CD4-positive, CD25-positive, alpha-beta regulatory T cell (primary cell): ENCODE measurements around the gene FHIT. TPM values are rescaled to one million over a fixed set of nuclear protein-coding genes. Genes with fewer than 3 reads are reported as not detected.

Source experiments
- ATAC-seq, 2 donors: fragments of 150-1000 bp; cut with Tn5 transposase; one replicate each; pipeline ENCODE4 v1.10.0; 2021; ENCODE audit warnings: low read depth in 2 of 2, moderate number of reproducible peaks in 2 of 2, moderate library complexity in 1 of 2
- DNase-seq, 3 donors: peaks; one replicate each; pipeline versions ENCODE4 v3.0.0 to v3.0.0-alpha.2; 2012 to 2022; ENCODE audit warnings: mixed read lengths in 1 of 3
- H3K27ac ChIP-seq: one replicate; pipeline ENCODE4 v1.7.0; 2013; ENCODE audit warnings: mild to moderate bottlenecking, low read length; ENCODE audit not compliant: insufficient read depth, poor library complexity, severe bottlenecking
- H3K27me3 ChIP-seq: one replicate; pipeline ENCODE4 v1.7.0; 2013; ENCODE audit warnings: low read length; ENCODE audit not compliant: control insufficient read depth, insufficient read depth
- H3K36me3 ChIP-seq: one replicate; pipeline ENCODE4 v1.7.0; 2013; ENCODE audit warnings: mild to moderate bottlenecking, low read length, moderate library complexity; ENCODE audit not compliant: control insufficient read depth, insufficient read depth
- H3K4me1 ChIP-seq: 2 replicates; pipeline ENCODE4 v1.7.0; 2013; ENCODE audit warnings: mild to moderate bottlenecking, low read length; ENCODE audit not compliant: insufficient read depth, control insufficient read depth, poor library complexity, severe bottlenecking
- H3K4me3 ChIP-seq: one replicate; pipeline ENCODE4 v1.7.0; 2013; ENCODE audit warnings: low read depth, mild to moderate bottlenecking, low read length, moderate library complexity
- H3K9me3 ChIP-seq, 2 experiments: 1 replicate in 1 of 2; 2 replicates in 1 of 2; pipeline ENCODE4 v1.7.0; 2013; ENCODE audit warnings: low read length in 2 of 2, mild to moderate bottlenecking in 1 of 2, moderate library complexity in 1 of 2; ENCODE audit not compliant: control insufficient read depth in 2 of 2
- H3K27ac Mint-ChIP-seq, 3 donors: one replicate each; pipeline ENCODE4 v1.8.0; 2020 to 2022; ENCODE audit warnings: mild to moderate bottlenecking in 3 of 3, mixed read lengths in 3 of 3, moderate library complexity in 2 of 3
- H3K27me3 Mint-ChIP-seq: one replicate; pipeline ENCODE4 v1.8.0; 2022; ENCODE audit warnings: mild to moderate bottlenecking, mixed read lengths
- H3K36me3 Mint-ChIP-seq: one replicate; pipeline ENCODE4 v1.8.0; 2020; ENCODE audit warnings: mixed read lengths
- H3K4me1 Mint-ChIP-seq, 4 donors: one replicate each; pipeline ENCODE4 v1.8.0; 2020 to 2022; ENCODE audit warnings: mixed read lengths in 4 of 4, mild to moderate bottlenecking in 1 of 4
- H3K4me3 Mint-ChIP-seq, 4 donors: one replicate each; pipeline ENCODE4 v1.8.0; 2020 to 2022; ENCODE audit warnings: mild to moderate bottlenecking in 4 of 4, mixed read lengths in 4 of 4, moderate library complexity in 3 of 4
- H3K9me3 Mint-ChIP-seq, 7 donors: one replicate each; pipeline ENCODE4 v1.8.0; 2020 to 2022; ENCODE audit warnings: mixed read lengths in 7 of 7, mild to moderate bottlenecking in 3 of 7, moderate library complexity in 2 of 7
- polyA plus RNA-seq, 4 donors: library from polyadenylated mRNA; unstranded; fragments of 300-500 nt; fragmentation: Illumina TruSeq; gene quantifications; one replicate each; pipeline ENCODE4 v1.2.3, GENCODE V29; 2021
- total RNA-seq: library from RNA; stranded (reverse); gene quantifications from one replicate; pipeline ENCODE4 v1.2.3, GENCODE V29; 2022

FHIT gene
- total RNA-seq (120 TPM), polyA plus RNA-seq (10 to 100 TPM in 3 of 4 donors, 1 to 10 TPM in 1; 7.8 to 20.1 (median 13.8) TPM)

DNA sequence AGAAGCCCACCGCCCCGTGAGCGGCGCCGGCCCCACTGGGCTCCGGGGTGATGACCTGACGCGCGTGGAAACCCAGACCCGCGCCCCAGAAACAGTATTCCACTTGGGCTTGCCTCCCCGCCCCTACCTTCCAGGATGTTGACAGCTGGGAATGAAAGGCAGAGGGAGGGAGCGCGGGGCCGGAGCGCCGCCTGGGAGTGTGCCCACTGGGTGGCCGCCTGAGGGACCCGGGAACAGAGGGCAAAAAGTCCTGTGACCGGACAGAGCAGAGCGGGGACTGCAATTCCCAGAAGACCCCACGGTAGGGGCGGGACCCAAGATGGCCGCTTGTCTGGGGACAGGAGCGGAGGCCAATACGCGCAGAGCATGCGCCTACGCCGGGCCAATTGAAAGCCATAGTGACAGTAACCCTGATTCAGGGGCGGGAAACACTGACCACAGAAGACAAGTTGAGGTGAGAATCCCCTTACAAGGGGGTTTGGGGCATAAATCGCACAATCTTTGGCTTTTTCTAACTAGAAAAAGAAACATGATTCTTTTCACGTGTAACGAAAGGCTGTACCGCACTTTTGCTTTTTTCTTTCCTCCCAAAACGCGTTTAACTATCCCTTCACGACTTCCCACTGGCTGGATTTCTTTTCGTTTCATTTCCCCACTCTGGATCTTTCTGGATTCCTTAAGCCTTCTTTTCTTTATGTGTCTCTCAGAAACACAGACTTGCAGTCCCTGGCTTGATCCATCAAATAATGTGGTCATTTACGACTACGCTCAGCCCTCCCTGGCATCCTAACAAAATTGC, at the start of gene FHIT:
TSS of gene FHIT (minus strand) at position 279 of the 799 bp plus-strand sequence.
- Histone ChIP-seq H3K27ac (peak within 1 kb of the TSS; percentile 55), H3K4me3 (peak within 1 kb of the TSS; percentile 97), H3K9me3 (no peaks in the 10 kb centered on the region), H3K4me1 (peaks cover 20% of the 10 kb centered on the region), H3K36me3 (no peaks in the 10 kb centered on the region), H3K27me3 (peaks cover 7% of the 10 kb centered on the region)
- Mint-ChIP-seq H3K4me3 (peak within 1 kb of the TSS; percentile 93 to 98 (median 95)), H3K27me3 (peaks cover 31% of the 10 kb centered on the region), H3K36me3 (no peaks in the 10 kb centered on the region), H3K4me1 (peaks cover 10 to 22% (median 16%) of the 10 kb centered on the region in 4 donors), H3K9me3 (peaks cover 0 to 2% (median 0%) of the 10 kb centered on the region in 7 donors), H3K27ac (peak within 1 kb of the TSS; percentile 93 to 94 (median 93))
- ATAC-seq = peak; percentile 92 to 95
- peak; percentile 82 to 97 (median 87) for DNase-seq

DNA sequence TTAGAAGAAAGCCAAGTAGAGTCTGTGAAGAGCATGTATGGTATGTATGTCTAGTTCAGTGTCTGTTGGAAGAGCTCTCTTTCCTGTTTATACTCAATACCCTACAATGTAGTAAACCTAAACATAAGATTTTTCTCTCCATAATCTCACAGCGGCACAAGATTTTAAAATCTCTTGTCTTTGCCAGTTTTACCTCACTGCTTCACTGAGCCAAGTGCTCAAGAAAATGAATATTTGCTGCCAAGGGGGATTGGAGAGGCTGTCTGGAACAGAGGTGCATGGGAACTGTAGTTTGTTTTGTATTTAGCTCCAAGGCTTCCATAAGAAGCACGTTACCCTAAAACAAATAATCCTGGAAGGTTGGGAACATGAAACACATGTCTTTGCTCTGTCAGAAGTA, 49.5 kb upstream of the FHIT start:
- Histone ChIP-seq H3K36me3 (no peaks in the 10 kb centered on the region), H3K9me3 (no peaks in the 10 kb centered on the region), H3K4me1 (no peaks in the 10 kb centered on the region), H3K4me3 (no peak overlapping the region), H3K27ac (no peak overlapping the region), H3K27me3 (no peaks in the 10 kb centered on the region)
- H3K36me3 Mint-ChIP-seq = no peaks in the 10 kb centered on the region
- H3K4me1 Mint-ChIP-seq = no peaks in the 10 kb centered on the region
- no peak for DNase-seq
- H3K27ac Mint-ChIP-seq = no peak overlapping the region
- no peak overlapping the region for H3K4me3 Mint-ChIP-seq
- H3K27me3 Mint-ChIP-seq = no peaks in the 10 kb centered on the region
- no peak for ATAC-seq
- peaks cover 0 to under 1% (median 0%) of the 10 kb centered on the region in 7 donors for H3K9me3 Mint-ChIP-seq

DNA sequence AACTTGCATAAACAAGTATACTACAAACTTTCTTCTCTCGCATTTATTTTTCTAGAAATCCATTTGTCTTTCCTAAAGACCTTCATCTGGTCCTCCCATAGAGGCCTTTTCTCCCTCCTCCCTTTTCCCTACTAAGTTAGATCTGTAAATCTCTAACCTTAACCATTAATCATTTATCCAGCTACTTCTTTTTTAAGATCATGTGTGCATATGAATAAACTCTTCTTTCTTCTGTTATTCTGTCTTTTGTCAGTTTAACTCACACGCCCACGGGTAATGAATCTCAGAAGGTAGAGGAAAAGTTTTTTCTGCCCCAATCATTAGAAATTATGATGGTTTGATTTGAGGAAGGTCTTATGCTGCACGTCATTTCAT, 48.7 kb upstream of the FHIT start:
- Mint-ChIP-seq H3K4me3 (no peak overlapping the region), H3K9me3 (peaks cover 0 to 2% (median 0%) of the 10 kb centered on the region in 7 donors), H3K27ac (no peak overlapping the region), H3K36me3 (no peaks in the 10 kb centered on the region), H3K4me1 (no peaks in the 10 kb centered on the region), H3K27me3 (no peaks in the 10 kb centered on the region)
- no peak for ATAC-seq
- DNase-seq = no peak
- H3K4me3 ChIP-seq = no peak overlapping the region
- no peak overlapping the region for H3K27ac ChIP-seq
- H3K4me1 ChIP-seq = no peaks in the 10 kb centered on the region
- H3K9me3 ChIP-seq = no peaks in the 10 kb centered on the region
- no peaks in the 10 kb centered on the region for H3K27me3 ChIP-seq
- H3K36me3 ChIP-seq = no peaks in the 10 kb centered on the region

GRCh38 chr3:61299343-61300005, 48.2 kb upstream of the FHIT start:
- H3K27me3 Mint-ChIP-seq = no peaks in the 10 kb centered on the region
- no peak for ATAC-seq
- no peak for DNase-seq
- H3K27ac ChIP-seq = no peak overlapping the region
- no peaks in the 10 kb centered on the region for H3K4me1 Mint-ChIP-seq
- H3K9me3 ChIP-seq = no peaks in the 10 kb centered on the region
- H3K9me3 Mint-ChIP-seq = peaks cover 0 to 2% (median 0%) of the 10 kb centered on the region in 7 donors
- no peak overlapping the region for H3K4me3 Mint-ChIP-seq
- H3K4me3 ChIP-seq = no peak overlapping the region
- H3K36me3 Mint-ChIP-seq = no peaks in the 10 kb centered on the region
- H3K27me3 ChIP-seq = no peaks in the 10 kb centered on the region
- no peaks in the 10 kb centered on the region for H3K36me3 ChIP-seq
- H3K27ac Mint-ChIP-seq = no peak overlapping the region
- H3K4me1 ChIP-seq = no peaks in the 10 kb centered on the region

- Mint-ChIP-seq H3K36me3 (no peaks in the 10 kb centered on the region), H3K27me3 (no peaks in the 10 kb centered on the region), H3K4me3 (no peak overlapping the region), H3K4me1 (no peaks in the 10 kb centered on the region), H3K9me3 (peaks cover 0 to 2% (median 0%) of the 10 kb centered on the region in 7 donors), H3K27ac (no peak overlapping the region)
- H3K4me1 ChIP-seq = no peaks in the 10 kb centered on the region
- H3K27ac ChIP-seq = no peak overlapping the region
- H3K27me3 ChIP-seq = no peaks in the 10 kb centered on the region
- no peaks in the 10 kb centered on the region for H3K36me3 ChIP-seq
- H3K4me3 ChIP-seq = no peak overlapping the region
- no peaks in the 10 kb centered on the region for H3K9me3 ChIP-seq
- ATAC-seq (no peak), DNase-seq (no peak)
Observed at GRCh38 chr3:61297821-61298220, 46.6 kb upstream of the FHIT start.

DNA sequence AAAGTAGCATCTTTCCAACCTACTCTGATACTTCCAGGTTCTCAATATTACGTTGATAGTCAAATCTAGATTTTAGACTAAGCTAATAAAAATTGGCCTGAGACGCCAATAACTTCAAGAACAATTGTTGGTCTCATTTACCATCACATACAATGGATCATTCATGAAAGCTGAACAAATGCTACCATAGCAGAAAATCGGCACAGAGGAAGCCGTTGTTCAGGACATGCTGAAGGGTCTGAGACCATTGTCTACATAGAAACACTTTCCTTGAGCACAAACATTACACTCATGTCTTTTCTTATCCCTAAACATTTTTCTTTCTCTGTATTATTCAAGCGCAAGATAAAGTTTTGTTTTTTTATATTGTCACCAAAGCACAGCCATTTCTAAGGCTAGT, 37.2 kb upstream of the FHIT start:
- no peak for DNase-seq
- ATAC-seq = no peak
- H3K4me1 Mint-ChIP-seq = no peaks in the 10 kb centered on the region
- H3K4me1 ChIP-seq = no peaks in the 10 kb centered on the region
- no peaks in the 10 kb centered on the region for H3K36me3 Mint-ChIP-seq
- H3K27me3 ChIP-seq = no peaks in the 10 kb centered on the region
- no peak overlapping the region for H3K27ac ChIP-seq
- H3K36me3 ChIP-seq = no peaks in the 10 kb centered on the region
- H3K27ac Mint-ChIP-seq = no peak overlapping the region
- H3K4me3 ChIP-seq = no peak overlapping the region
- H3K9me3 ChIP-seq = no peaks in the 10 kb centered on the region
- H3K27me3 Mint-ChIP-seq = peaks cover 10% of the 10 kb centered on the region
- H3K4me3 Mint-ChIP-seq = no peak overlapping the region
- H3K9me3 Mint-ChIP-seq = peaks cover 0 to 1% (median 0%) of the 10 kb centered on the region in 7 donors

DNA sequence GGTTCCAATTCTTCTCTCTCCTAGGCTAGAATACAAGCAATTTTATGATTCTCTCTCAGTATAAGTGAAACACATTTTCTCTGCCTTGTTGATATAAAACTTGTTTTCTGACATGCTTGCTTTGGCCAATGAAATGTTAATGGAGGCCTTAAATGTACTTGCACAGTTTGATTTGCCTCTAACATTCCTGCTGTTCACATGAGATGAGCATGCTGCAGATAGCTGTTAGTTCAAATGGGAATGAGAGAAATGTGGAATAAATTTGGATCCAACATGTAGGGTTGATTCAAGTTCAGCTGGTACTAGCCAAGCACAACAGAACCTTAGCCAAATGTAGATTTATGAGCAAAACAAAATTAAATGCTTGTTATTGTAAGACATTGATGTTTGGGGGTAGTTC, 32.6 kb upstream of the FHIT start:
- H3K4me1 Mint-ChIP-seq = no peaks in the 10 kb centered on the region
- no peak overlapping the region for H3K27ac Mint-ChIP-seq
- no peaks in the 10 kb centered on the region for H3K27me3 ChIP-seq
- no peak overlapping the region for H3K4me3 ChIP-seq
- no peak overlapping the region for H3K4me3 Mint-ChIP-seq
- peaks cover 0 to 2% (median 0%) of the 10 kb centered on the region in 7 donors for H3K9me3 Mint-ChIP-seq
- H3K36me3 ChIP-seq = no peaks in the 10 kb centered on the region
- H3K27ac ChIP-seq = no peak overlapping the region
- peaks cover 12% of the 10 kb centered on the region for H3K27me3 Mint-ChIP-seq
- H3K36me3 Mint-ChIP-seq = no peaks in the 10 kb centered on the region
- no peaks in the 10 kb centered on the region for H3K9me3 ChIP-seq
- DNase-seq (no peak), ATAC-seq (no peak)
- no peaks in the 10 kb centered on the region for H3K4me1 ChIP-seq
